Measurements from ENCODE around the gene ZNF674. TPM values are rescaled to one million over a fixed set of nuclear protein-coding genes. Genes with fewer than 3 reads are reported as not detected.

ZNF674 gene
- polyA plus RNA-seq (2011; rRNA removed): 6.3 and 6.9 TPM in 2 replicates
- polyA plus RNA-seq (2012; cell fraction: cytosol; rRNA removed): 1.7 and 2.1 TPM in 2 replicates
- 2.0 and 2.9 TPM in 2 replicates for polyA plus RNA-seq (2012; cell fraction: nucleus; rRNA removed)
- 2.2 to 3.1 TPM (median 2.6 TPM) in 3 replicates for polyA plus RNA-seq (2017; fragmentation: RNase III; extraction: RNeasy Plus Mini Kit Qiagen cat#74134 plus additional on column Dnase treatment)
- polyA minus RNA-seq (2011; rRNA and poly(A)+ RNA removed): 19.5 and 28.6 TPM in 2 replicates

DNA sequence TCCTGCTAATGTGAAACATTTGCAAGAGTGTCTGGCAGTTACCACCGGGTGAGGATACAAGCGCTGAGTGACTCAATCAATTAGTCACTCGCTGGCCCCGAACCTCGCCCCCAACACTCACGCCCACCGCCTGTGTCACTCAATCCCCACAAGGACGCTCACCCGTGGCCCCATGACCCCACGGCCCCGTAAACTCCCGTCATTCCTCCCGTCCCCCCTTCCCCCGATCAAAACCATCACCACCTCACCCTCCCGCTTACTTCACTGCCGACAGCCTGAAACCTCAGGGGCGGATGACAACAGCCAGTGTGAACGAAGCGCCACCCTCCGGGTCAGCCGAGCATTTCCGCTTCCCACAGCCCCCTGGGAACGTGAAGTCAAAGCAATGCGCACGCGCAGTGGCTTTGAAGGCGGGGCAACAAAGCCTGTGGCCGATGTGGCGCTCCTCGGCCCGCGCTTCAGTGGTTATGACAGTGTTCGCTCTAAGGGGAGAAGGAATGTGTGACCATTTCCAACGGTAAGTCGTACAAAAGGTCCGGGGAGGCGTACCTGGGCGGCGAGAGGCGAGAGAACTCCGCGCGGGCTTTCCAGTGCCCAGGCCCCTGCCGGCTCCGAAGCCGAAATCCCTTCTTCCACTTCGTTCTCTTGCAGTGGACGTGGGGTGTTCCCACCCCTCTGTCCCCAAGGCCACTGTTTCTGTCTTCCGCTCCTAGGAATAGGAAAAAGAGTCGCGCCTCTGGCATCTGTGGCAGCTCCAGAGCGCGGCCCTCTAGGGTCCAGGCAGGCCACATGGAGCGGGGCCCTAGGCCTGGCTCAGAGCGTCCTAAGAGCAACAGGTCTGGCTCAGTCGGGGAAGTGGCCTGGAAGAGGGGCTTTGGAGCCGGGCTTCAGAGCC lies at the start of gene ZNF674:
Gene ZNF674 (minus strand): TSS at position 311 of the 895 bp plus-strand sequence. CDS start 3,334 bp downstream, outside the sequence.
- peak within 1 kb of the TSS; percentile 88 for H3K4me2 ChIP-seq
- peak; percentile 93 to 97 for ATAC-seq
- H3K4me3 ChIP-seq: peak within 1 kb of the TSS; percentile 60
- POLR2A ChIA-PET: no interaction called here
- H3K27ac ChIP-seq: peak within 1 kb of the TSS; percentile 77 to 98
- H3K4me1 ChIP-seq: peaks cover 29% of the 10 kb centered on the region
- CTCF ChIA-PET: no interaction called here
- no peaks in the 10 kb centered on the region for H3K9me3 ChIP-seq
- WGBS (ENCODE audit: missing lambda C conversion rate): 1% methylated on average over 37 of the region's 57 CpGs
- FAIRE-seq: no peak
- peak; percentile 87 to 94 for DNase-seq (ENCODE audit: low read depth in 1 of 2, low spot score in 1 of 2)
- 0 out of 2 replicates have a peak, but pooled peaks have one; percentile 40 for TF ChIP-seq FOSL2 (IDR thresholded peaks at IDR 0.05)
- TF ChIP-seq FOSL2 (CRISPR knock-in tag; IDR thresholded peaks at IDR 0.05): peak; percentile 75
- TF ChIP-seq JUNB (IDR thresholded peaks at IDR 0.05): no peak
- no peak for TF ChIP-seq NR3C1 (IDR thresholded peaks at IDR 0.05)
- TF ChIP-seq RFX5 (IDR thresholded peaks at IDR 0.05): no peak
- no peak for TF ChIP-seq ZC3H11A (IDR thresholded peaks at IDR 0.05)
- TF ChIP-seq POLR2AphosphoS2 (conservative IDR thresholded peaks at IDR 0.05; ENCODE audit: low read length): no peak
- TF ChIP-seq RAD21 (conservative IDR thresholded peaks at IDR 0.05 in 1 of 2, IDR thresholded peaks at IDR 0.05 in 1 of 2): peak in 1 of 2 experiments; percentile 39; a peak in 2 of 5 replicates
- no peak for TF ChIP-seq HOXB13 (CRISPR knock-in tag; IDR thresholded peaks at IDR 0.05; ENCODE audit: low read depth)
- TF ChIP-seq PHF8 (IDR thresholded peaks at IDR 0.05; ENCODE audit: borderline replicate concordance, low read depth): peak; percentile 74; the same call in 1 of the 2 replicates
- TF ChIP-seq, protein P1, sequence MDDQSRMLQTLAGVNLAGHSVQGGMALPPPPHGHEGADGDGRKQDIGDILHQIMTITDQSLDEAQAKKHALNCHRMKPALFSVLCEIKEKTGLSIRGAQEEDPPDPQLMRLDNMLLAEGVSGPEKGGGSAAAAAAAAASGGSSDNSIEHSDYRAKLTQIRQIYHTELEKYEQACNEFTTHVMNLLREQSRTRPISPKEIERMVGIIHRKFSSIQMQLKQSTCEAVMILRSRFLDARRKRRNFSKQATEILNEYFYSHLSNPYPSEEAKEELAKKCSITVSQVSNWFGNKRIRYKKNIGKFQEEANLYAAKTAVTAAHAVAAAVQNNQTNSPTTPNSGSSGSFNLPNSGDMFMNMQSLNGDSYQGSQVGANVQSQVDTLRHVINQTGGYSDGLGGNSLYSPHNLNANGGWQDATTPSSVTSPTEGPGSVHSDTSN (IDR thresholded peaks at IDR 0.05): no peak
- TF ChIP-seq, protein P2, sequence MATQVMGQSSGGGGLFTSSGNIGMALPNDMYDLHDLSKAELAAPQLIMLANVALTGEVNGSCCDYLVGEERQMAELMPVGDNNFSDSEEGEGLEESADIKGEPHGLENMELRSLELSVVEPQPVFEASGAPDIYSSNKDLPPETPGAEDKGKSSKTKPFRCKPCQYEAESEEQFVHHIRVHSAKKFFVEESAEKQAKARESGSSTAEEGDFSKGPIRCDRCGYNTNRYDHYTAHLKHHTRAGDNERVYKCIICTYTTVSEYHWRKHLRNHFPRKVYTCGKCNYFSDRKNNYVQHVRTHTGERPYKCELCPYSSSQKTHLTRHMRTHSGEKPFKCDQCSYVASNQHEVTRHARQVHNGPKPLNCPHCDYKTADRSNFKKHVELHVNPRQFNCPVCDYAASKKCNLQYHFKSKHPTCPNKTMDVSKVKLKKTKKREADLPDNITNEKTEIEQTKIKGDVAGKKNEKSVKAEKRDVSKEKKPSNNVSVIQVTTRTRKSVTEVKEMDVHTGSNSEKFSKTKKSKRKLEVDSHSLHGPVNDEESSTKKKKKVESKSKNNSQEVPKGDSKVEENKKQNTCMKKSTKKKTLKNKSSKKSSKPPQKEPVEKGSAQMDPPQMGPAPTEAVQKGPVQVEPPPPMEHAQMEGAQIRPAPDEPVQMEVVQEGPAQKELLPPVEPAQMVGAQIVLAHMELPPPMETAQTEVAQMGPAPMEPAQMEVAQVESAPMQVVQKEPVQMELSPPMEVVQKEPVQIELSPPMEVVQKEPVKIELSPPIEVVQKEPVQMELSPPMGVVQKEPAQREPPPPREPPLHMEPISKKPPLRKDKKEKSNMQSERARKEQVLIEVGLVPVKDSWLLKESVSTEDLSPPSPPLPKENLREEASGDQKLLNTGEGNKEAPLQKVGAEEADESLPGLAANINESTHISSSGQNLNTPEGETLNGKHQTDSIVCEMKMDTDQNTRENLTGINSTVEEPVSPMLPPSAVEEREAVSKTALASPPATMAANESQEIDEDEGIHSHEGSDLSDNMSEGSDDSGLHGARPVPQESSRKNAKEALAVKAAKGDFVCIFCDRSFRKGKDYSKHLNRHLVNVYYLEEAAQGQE (IDR thresholded peaks at IDR 0.05): no peak
- TF ChIP-seq, protein P3, sequence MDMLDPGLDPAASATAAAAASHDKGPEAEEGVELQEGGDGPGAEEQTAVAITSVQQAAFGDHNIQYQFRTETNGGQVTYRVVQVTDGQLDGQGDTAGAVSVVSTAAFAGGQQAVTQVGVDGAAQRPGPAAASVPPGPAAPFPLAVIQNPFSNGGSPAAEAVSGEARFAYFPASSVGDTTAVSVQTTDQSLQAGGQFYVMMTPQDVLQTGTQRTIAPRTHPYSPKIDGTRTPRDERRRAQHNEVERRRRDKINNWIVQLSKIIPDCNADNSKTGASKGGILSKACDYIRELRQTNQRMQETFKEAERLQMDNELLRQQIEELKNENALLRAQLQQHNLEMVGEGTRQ (IDR thresholded peaks at IDR 0.05): no peak
- no peak for TF ChIP-seq BHLHE40 (IDR thresholded peaks at IDR 0.05; ENCODE audit: low read depth, low read length)
- TF ChIP-seq ESRRA (IDR thresholded peaks at IDR 0.05; ENCODE audit: borderline replicate concordance, low read length): no peak
- no peak for TF ChIP-seq FOSB (CRISPR knock-in tag; IDR thresholded peaks at IDR 0.05)
- TF ChIP-seq RNF2 (IDR thresholded peaks at IDR 0.05; ENCODE audit: borderline replicate concordance, low read depth): no peak
- TF ChIP-seq, protein P4, sequence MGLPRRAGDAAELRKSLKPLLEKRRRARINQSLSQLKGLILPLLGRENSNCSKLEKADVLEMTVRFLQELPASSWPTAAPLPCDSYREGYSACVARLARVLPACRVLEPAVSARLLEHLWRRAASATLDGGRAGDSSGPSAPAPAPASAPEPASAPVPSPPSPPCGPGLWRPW (IDR thresholded peaks at IDR 0.05): no peak
- peak; percentile 44; the same call in 1 of the 2 replicates for TF ChIP-seq MYC (IDR thresholded peaks at IDR 0.05; ENCODE audit: borderline replicate concordance, low read length)
- TF ChIP-seq, protein P5, sequence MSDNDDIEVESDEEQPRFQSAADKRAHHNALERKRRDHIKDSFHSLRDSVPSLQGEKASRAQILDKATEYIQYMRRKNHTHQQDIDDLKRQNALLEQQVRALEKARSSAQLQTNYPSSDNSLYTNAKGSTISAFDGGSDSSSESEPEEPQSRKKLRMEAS (IDR thresholded peaks at IDR 0.05): peak; percentile 74
- TF ChIP-seq JUN (IDR thresholded peaks at IDR 0.05): peak; percentile 35 to 69; a peak in 3 of 5 replicates
- no peak for TF ChIP-seq CBX8 (IDR thresholded peaks at IDR 0.05)
- no peak for TF ChIP-seq SREBF2 (IDR thresholded peaks at IDR 0.05)
- peak; percentile 56 for TF ChIP-seq POLR2A (IDR thresholded peaks at IDR 0.05; ENCODE audit: low read length)
- TF ChIP-seq, protein P6, sequence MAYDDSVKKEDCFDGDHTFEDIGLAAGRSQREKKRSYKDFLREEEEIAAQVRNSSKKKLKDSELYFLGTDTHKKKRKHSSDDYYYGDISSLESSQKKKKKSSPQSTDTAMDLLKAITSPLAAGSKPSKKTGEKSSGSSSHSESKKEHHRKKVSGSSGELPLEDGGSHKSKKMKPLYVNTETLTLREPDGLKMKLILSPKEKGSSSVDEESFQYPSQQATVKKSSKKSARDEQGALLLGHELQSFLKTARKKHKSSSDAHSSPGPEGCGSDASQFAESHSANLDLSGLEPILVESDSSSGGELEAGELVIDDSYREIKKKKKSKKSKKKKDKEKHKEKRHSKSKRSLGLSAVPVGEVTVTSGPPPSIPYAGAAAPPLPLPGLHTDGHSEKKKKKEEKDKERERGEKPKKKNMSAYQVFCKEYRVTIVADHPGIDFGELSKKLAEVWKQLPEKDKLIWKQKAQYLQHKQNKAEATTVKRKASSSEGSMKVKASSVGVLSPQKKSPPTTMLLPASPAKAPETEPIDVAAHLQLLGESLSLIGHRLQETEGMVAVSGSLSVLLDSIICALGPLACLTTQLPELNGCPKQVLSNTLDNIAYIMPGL (CRISPR knock-in tag; IDR thresholded peaks at IDR 0.05; ENCODE audit: borderline replicate concordance): no peak
- TF ChIP-seq, protein P7, sequence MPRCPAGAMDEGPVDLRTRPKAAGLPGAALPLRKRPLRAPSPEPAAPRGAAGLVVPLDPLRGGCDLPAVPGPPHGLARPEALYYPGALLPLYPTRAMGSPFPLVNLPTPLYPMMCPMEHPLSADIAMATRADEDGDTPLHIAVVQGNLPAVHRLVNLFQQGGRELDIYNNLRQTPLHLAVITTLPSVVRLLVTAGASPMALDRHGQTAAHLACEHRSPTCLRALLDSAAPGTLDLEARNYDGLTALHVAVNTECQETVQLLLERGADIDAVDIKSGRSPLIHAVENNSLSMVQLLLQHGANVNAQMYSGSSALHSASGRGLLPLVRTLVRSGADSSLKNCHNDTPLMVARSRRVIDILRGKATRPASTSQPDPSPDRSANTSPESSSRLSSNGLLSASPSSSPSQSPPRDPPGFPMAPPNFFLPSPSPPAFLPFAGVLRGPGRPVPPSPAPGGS (IDR thresholded peaks at IDR 0.05): no peak
- TF ChIP-seq KDM5A (IDR thresholded peaks at IDR 0.05): no peak
- no peak for TF ChIP-seq EHMT2 (IDR thresholded peaks at IDR 0.05; ENCODE audit: low read depth)
- TF ChIP-seq SMC3 (IDR thresholded peaks at IDR 0.05): 0 out of 3 replicates have a peak, but pooled peaks have one; percentile 16
- no peak for TF ChIP-seq CEBPB (IDR thresholded peaks at IDR 0.05)
